GM12878 (cell line): Measurements from ENCODE around the gene POLR1G. TPM values are rescaled to one million over a fixed set of nuclear protein-coding genes. Genes with fewer than 3 reads are reported as not detected.

ENCODE experiments used
- BMI1 ChIP-seq: fragments of 450-650 bp; IDR thresholded peaks from 2 replicates; pipeline ENCODE4 v1.6.1; 2016; ENCODE audit warnings: mild to moderate bottlenecking, moderate library complexity, borderline replicate concordance
- EGR1 ChIP-seq, 2 experiments: IDR thresholded peaks; 1 replicate in 1 of 2; 2 replicates in 1 of 2; pipeline ENCODE4 v1.6.1; 2011 to 2012; ENCODE audit warnings: low read depth in 2 of 2, low read length in 2 of 2, borderline replicate concordance in 1 of 2, mild to moderate bottlenecking in 1 of 2, moderate library complexity in 1 of 2
- GATAD2B ChIP-seq: fragments of 450-650 bp; conservative IDR thresholded peaks from 2 replicates; pipeline ENCODE4 v1.6.1; 2017; ENCODE audit warnings: low read depth, mild to moderate bottlenecking, moderate library complexity
- MEF2A ChIP-seq: IDR thresholded peaks from 2 replicates; pipeline ENCODE4 v1.6.1; 2011; ENCODE audit warnings: low read depth, mild to moderate bottlenecking, low read length, moderate library complexity; ENCODE audit not compliant: insufficient read depth
- MTA2 ChIP-seq: fragments of 450-650 bp; IDR thresholded peaks from 2 replicates; pipeline ENCODE4 v1.6.1; 2016; ENCODE audit warnings: low read depth, mild to moderate bottlenecking, moderate library complexity
- RBBP5 ChIP-seq: fragments of 200-600 bp; sonication (generic); conservative IDR thresholded peaks from 2 replicates; pipeline ENCODE4 v1.6.1; 2016
- polyA plus RNA-seq, 11 experiments: library from polyadenylated mRNA; depleted of rRNA in 4 of 11; unstranded in 6 of 11; stranded (reverse) in 5 of 11; fragments of >200 nt; fragmentation: Nextera tagmentation in 4 of 11; fragmentation: Illumina TruSeq in 1 of 11; extraction: Ambion mirVana in 4 of 11; extraction: Trizol in 1 of 11; gene quantifications; 1 replicate in 1 of 11; 2 replicates in 10 of 11; pipeline versions ENCODE4 v1.2.1 to v1.2.3, GENCODE V29; 2011 to 2016; ENCODE audit warnings: inconsistent platforms in 2 of 11, missing spikeins in 2 of 11, low read depth in 1 of 11
- total RNA-seq, 4 experiments: library from RNA; depleted of rRNA in 3 of 4; stranded (reverse); fragments of >200 nt in 3 of 4; fragmentation: Illumina TruSeq in 1 of 4; extraction: Trizol in 1 of 4; gene quantifications; 2 replicates each; pipeline versions ENCODE4 v1.2.1 to v1.2.3, GENCODE V29; 2013 to 2021
- TF ChIP-seq, protein P1 (sequence below): fragments of 150-350 bp; IDR thresholded peaks from 2 replicates; pipeline ENCODE4 v1.6.1; 2016; ENCODE audit warnings: low read depth, low read length
- TF ChIP-seq, protein P2 (sequence below): fragments of 450-650 bp; IDR thresholded peaks from 2 replicates; pipeline ENCODE4 v1.6.1; 2017; ENCODE audit warnings: low read depth, mild to moderate bottlenecking, moderate library complexity
- TF ChIP-seq, protein P3 (sequence below): fragments of 450-650 bp; formaldehyde crosslinking; IDR thresholded peaks from 2 replicates; pipeline ENCODE4 v1.5.0; 2022; ENCODE audit warnings: mild to moderate bottlenecking, missing genetic modification characterization

Gene POLR1G
- total and polyA plus RNA-seq, 10 of the 15 experiments (the other 5 are each of a cell fraction or from before 2014, with no cell fraction given): 2.0 to 30.9 (median 20.5) TPM

DNA sequence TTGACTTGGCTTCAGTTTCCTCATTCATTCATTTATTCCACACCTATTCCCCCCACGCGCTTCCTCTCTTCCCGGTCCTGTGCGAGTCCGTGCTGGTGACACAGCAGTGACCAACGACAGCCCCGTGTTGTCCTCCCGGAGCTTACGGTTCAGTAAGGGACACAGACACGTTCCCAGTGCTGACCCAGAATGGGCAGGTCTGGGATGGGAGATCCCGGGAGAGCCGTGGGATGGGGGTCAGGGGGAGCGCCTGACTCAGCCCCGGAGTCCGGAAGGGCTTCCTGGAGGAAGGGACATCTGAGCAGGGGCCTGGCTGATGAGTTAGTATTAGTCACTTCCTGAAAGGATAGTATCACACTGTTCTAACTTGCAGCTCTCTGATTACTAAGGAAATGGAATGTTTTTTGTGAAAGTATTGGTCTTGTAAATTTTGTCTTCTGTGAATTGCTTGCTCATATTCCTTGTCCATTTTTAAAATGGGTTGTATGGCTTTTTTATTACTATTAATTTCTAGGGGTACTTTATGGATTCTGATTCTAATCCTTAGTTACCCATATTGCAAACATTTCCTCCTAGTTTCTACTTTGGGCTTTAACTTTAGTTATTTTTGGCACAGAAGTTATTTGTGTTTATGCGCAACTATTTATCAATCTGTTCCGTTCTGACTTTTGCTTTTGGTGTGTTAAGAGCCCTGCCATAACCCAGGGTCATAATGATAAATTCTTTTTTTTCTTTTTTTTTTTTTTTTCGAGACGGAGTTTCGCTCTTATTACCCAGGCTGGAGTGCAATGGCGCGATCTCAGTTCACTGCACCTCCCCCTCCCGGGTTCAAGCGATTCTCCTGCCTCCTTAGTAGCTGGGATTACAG lies 18.0 kb downstream of the POLR1G start (continued):
- TF ChIP-seq, protein P1, sequence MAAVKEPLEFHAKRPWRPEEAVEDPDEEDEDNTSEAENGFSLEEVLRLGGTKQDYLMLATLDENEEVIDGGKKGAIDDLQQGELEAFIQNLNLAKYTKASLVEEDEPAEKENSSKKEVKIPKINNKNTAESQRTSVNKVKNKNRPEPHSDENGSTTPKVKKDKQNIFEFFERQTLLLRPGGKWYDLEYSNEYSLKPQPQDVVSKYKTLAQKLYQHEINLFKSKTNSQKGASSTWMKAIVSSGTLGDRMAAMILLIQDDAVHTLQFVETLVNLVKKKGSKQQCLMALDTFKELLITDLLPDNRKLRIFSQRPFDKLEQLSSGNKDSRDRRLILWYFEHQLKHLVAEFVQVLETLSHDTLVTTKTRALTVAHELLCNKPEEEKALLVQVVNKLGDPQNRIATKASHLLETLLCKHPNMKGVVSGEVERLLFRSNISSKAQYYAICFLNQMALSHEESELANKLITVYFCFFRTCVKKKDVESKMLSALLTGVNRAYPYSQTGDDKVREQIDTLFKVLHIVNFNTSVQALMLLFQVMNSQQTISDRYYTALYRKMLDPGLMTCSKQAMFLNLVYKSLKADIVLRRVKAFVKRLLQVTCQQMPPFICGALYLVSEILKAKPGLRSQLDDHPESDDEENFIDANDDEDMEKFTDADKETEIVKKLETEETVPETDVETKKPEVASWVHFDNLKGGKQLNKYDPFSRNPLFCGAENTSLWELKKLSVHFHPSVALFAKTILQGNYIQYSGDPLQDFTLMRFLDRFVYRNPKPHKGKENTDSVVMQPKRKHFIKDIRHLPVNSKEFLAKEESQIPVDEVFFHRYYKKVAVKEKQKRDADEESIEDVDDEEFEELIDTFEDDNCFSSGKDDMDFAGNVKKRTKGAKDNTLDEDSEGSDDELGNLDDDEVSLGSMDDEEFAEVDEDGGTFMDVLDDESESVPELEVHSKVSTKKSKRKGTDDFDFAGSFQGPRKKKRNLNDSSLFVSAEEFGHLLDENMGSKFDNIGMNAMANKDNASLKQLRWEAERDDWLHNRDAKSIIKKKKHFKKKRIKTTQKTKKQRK: no peak
- TF ChIP-seq EGR1 (IDR thresholded peaks at IDR 0.05; ENCODE audit: borderline replicate concordance in 1 of 2, low read depth in 2 of 2, low read length in 2 of 2) (peak in 1 of 2 experiments; percentile 43; a peak in 1 of 3 replicates), RBBP5 (no peak), GATAD2B (peak; percentile 24; the same call in 1 of the 2 replicates), MTA2 (peak; percentile 19; the same call in 1 of the 2 replicates), BMI1 (no peak), MEF2A (peak; percentile 80)
- TF ChIP-seq, protein P2, sequence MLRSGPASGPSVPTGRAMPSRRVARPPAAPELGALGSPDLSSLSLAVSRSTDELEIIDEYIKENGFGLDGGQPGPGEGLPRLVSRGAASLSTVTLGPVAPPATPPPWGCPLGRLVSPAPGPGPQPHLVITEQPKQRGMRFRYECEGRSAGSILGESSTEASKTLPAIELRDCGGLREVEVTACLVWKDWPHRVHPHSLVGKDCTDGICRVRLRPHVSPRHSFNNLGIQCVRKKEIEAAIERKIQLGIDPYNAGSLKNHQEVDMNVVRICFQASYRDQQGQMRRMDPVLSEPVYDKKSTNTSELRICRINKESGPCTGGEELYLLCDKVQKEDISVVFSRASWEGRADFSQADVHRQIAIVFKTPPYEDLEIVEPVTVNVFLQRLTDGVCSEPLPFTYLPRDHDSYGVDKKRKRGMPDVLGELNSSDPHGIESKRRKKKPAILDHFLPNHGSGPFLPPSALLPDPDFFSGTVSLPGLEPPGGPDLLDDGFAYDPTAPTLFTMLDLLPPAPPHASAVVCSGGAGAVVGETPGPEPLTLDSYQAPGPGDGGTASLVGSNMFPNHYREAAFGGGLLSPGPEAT: 0 out of 2 replicates have a peak, but pooled peaks have one; percentile 63
- TF ChIP-seq, protein P3, sequence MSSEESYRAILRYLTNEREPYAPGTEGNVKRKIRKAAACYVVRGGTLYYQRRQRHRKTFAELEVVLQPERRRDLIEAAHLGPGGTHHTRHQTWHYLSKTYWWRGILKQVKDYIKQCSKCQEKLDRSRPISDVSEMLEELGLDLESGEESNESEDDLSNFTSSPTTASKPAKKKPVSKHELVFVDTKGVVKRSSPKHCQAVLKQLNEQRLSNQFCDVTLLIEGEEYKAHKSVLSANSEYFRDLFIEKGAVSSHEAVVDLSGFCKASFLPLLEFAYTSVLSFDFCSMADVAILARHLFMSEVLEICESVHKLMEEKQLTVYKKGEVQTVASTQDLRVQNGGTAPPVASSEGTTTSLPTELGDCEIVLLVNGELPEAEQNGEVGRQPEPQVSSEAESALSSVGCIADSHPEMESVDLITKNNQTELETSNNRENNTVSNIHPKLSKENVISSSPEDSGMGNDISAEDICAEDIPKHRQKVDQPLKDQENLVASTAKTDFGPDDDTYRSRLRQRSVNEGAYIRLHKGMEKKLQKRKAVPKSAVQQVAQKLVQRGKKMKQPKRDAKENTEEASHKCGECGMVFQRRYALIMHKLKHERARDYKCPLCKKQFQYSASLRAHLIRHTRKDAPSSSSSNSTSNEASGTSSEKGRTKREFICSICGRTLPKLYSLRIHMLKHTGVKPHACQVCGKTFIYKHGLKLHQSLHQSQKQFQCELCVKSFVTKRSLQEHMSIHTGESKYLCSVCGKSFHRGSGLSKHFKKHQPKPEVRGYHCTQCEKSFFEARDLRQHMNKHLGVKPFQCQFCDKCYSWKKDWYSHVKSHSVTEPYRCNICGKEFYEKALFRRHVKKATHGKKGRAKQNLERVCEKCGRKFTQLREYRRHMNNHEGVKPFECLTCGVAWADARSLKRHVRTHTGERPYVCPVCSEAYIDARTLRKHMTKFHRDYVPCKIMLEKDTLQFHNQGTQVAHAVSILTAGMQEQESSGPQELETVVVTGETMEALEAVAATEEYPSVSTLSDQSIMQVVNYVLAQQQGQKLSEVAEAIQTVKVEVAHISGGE (CRISPR knock-in tag): no peak
